HCT116 (cell line): ENCODE measurements around the gene CDH23.

Experiments
- CTCF ChIP-seq, 3 experiments: fragments of 200-600 bp in 1 of 3; sonication (generic) in 1 of 3; IDR thresholded peaks in 2 of 3; conservative IDR thresholded peaks in 1 of 3; 2 replicates each; pipeline ENCODE4 v1.5.1; 2012 to 2017; ENCODE audit warnings: low read depth in 2 of 3, low read length in 2 of 3, antibody characterized with exemption in 1 of 3, borderline replicate concordance in 1 of 3, control low read depth in 1 of 3, mild to moderate bottlenecking in 1 of 3, mixed read lengths in 1 of 3, mixed run types in 1 of 3, moderate library complexity in 1 of 3; ENCODE audit not compliant: insufficient read depth in 1 of 3
- EZH2phosphoT487 ChIP-seq: fragments of 200-600 bp; IDR thresholded peaks from 2 replicates; pipeline ENCODE4 v1.6.1; 2018; ENCODE audit warnings: antibody characterized with exemption, borderline replicate concordance
- JUND ChIP-seq: IDR thresholded peaks from 2 replicates; pipeline ENCODE4 v1.6.1; 2012
- SRF ChIP-seq: IDR thresholded peaks from 2 replicates; pipeline ENCODE4 v1.6.1; 2012; ENCODE audit warnings: low read depth
- YY1 ChIP-seq: IDR thresholded peaks from 2 replicates; pipeline ENCODE4 v1.6.1; 2011; ENCODE audit warnings: low read length, low read depth, moderate library complexity, mild to moderate bottlenecking; ENCODE audit not compliant: insufficient replicate concordance; ENCODE audit errors: extremely low read depth
- ZNF274 ChIP-seq: fragments of 200-500 bp; sonication (Bioruptor generic); IDR thresholded peaks from 2 replicates; pipeline ENCODE4 v1.6.1; 2014; ENCODE audit warnings: mild to moderate bottlenecking, low read depth, low read length, inconsistent platforms

- TF ChIP-seq CTCF (IDR thresholded peaks at IDR 0.05 in 2 of 3, conservative IDR thresholded peaks at IDR 0.05 in 1 of 3; ENCODE audit: borderline replicate concordance in 1 of 3, insufficient read depth in 1 of 3, low read depth in 2 of 3, low read length in 2 of 3) (no peak), YY1 (no peak), JUND (no peak), EZH2phosphoT487 (no peak), SRF (no peak), ZNF274 (no peak)
Measured at GRCh38 chr10:71735709-71736569, 339.2 kb downstream of the CDH23 start.
